ENCODE results near the gene ODAD4. TPM values are rescaled to one million over a fixed set of nuclear protein-coding genes. Genes with fewer than 3 reads are reported as not detected.

ODAD4 gene
- total RNA-seq, 1 experiment from 2014 or later = 0.69 TPM

DNA sequence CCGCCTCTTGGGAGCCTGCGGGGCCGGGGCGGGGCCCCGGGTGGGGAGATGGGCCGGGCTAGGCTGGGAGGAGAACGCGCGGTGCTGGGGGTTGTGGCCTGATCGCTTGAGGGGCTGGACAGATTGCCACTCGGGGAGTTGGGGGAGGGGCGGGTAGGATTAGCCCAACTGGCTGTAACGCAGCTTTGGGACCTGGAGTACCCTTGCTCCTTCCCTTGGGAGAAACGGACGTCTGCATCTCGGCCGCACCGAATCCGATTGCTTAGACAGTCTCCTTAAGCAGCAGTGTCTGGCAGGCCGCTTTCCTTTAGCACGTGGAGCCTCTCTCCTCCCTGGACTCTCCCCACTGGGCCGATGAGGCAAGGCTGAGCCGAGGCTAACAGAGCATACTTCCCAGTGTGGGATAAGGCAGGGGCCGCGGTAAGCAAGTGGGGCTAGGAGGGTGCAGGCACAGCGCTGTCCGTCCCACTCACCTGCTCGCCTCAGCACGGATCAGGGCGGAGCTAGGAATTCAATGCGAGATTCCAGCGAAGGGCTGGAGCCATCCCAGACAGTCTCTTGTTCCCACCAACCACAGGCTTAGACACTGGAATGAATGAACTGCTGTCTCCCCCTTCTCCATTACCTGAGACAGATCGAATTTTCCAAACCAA is 11.1 kb upstream of the ODAD4 start:
- intact Hi-C loops (cut with micrococcal nuclease; ENCODE audit: unreplicated experiment) (no loop called here), in situ Hi-C loops (cut with HindIII; ENCODE audit: low pct_unique_long_range_greater_than_20kb, low sequenced_read_pairs) (no loop called here)
- POLR2A ChIA-PET = interaction anchor here (0.7 kb wide), 1 partner anchor 28 kb away, joined by 3 read pairs; no protein-coding TSS in a partner anchor
- H3K9me3 ChIP-seq (ENCODE audit: control insufficient read depth, insufficient read depth, low read depth, low read length) = no peaks in the 10 kb centered on the region
- H3K4me1 ChIP-seq (ENCODE audit: control insufficient read depth, insufficient read depth, low read length) = peaks cover 22% of the 10 kb centered on the region
- H3K27ac ChIP-seq (ENCODE audit: low read length) = peak overlapping the region; percentile 93
- no peak for DNase-seq (ENCODE audit: low read depth, low spot score)
- ATAC-seq = peak; percentile 69
- peak overlapping the region; percentile 55 to 95 for H3K4me3 ChIP-seq (ENCODE audit: low read depth in 2 of 2, low read length in 2 of 2)
- CTCF ChIA-PET = no interaction called here
- BruUV-seq (replicated peaks) = no TSS peak
- TF ChIP-seq, protein P1, sequence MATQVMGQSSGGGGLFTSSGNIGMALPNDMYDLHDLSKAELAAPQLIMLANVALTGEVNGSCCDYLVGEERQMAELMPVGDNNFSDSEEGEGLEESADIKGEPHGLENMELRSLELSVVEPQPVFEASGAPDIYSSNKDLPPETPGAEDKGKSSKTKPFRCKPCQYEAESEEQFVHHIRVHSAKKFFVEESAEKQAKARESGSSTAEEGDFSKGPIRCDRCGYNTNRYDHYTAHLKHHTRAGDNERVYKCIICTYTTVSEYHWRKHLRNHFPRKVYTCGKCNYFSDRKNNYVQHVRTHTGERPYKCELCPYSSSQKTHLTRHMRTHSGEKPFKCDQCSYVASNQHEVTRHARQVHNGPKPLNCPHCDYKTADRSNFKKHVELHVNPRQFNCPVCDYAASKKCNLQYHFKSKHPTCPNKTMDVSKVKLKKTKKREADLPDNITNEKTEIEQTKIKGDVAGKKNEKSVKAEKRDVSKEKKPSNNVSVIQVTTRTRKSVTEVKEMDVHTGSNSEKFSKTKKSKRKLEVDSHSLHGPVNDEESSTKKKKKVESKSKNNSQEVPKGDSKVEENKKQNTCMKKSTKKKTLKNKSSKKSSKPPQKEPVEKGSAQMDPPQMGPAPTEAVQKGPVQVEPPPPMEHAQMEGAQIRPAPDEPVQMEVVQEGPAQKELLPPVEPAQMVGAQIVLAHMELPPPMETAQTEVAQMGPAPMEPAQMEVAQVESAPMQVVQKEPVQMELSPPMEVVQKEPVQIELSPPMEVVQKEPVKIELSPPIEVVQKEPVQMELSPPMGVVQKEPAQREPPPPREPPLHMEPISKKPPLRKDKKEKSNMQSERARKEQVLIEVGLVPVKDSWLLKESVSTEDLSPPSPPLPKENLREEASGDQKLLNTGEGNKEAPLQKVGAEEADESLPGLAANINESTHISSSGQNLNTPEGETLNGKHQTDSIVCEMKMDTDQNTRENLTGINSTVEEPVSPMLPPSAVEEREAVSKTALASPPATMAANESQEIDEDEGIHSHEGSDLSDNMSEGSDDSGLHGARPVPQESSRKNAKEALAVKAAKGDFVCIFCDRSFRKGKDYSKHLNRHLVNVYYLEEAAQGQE (IDR thresholded peaks at IDR 0.05; ENCODE audit: insufficient read depth in 1 of 2, low read depth in 2 of 2, low read length in 1 of 2) = no peak
- no peak for TF ChIP-seq SIN3A (IDR thresholded peaks at IDR 0.05; ENCODE audit: borderline replicate concordance, insufficient read depth, low read depth, low read length)
- TF ChIP-seq TCF7L2 (IDR thresholded peaks at IDR 0.05; ENCODE audit: low read depth, low read length) = no peak
- TF ChIP-seq, protein P2, sequence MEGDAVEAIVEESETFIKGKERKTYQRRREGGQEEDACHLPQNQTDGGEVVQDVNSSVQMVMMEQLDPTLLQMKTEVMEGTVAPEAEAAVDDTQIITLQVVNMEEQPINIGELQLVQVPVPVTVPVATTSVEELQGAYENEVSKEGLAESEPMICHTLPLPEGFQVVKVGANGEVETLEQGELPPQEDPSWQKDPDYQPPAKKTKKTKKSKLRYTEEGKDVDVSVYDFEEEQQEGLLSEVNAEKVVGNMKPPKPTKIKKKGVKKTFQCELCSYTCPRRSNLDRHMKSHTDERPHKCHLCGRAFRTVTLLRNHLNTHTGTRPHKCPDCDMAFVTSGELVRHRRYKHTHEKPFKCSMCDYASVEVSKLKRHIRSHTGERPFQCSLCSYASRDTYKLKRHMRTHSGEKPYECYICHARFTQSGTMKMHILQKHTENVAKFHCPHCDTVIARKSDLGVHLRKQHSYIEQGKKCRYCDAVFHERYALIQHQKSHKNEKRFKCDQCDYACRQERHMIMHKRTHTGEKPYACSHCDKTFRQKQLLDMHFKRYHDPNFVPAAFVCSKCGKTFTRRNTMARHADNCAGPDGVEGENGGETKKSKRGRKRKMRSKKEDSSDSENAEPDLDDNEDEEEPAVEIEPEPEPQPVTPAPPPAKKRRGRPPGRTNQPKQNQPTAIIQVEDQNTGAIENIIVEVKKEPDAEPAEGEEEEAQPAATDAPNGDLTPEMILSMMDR (IDR thresholded peaks at IDR 0.05) = no peak
- TF ChIP-seq POLR2AphosphoS5 (IDR thresholded peaks at IDR 0.05; ENCODE audit: low read depth, low read length) = no peak; the same call in 1 of the 2 replicates
- peaks cover 4% of the 10 kb centered on the region; the same call in 1 of the 2 replicates for H3K36me3 ChIP-seq (ENCODE audit: control insufficient read depth, insufficient read depth, low read length)
- H3K27me3 ChIP-seq (ENCODE audit: control insufficient read depth, insufficient read depth, low read length) = no peaks in the 10 kb centered on the region

DNA sequence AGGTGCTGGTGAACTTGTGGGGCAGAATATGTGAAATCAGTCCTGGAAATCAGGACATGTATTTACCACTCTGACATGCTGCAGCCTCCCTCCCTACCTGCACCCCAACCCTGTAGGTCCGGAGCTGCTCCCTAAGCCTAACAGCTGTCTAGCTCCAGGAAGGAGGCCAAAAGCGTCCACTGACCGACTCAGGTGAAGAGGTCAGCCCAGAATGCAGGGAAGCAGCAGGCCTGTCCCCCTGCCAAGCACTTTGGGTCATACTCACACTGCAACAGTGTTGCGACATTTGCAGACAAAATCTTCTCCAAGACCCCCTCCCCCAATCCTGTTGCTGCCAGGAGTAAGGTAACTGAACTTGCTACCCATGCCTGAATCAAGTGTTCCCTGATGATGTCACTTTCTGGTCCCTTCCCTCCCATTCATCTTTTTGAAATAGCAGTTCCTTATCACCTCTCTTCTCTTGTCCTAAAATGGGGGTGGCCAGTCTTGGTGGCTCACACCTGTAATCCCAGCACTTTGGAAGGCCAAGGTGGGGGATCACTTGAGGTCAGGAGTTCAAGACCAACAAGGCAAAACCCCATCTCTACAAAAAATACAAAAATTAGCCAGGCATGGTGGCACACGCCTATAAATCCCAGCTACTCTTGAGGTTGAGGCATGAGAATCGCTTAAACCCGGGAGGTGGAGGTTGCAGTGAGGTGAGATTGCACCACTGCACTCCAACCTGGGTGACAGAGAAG is 10.4 kb upstream of the ODAD4 start:
- CTCF ChIA-PET = no interaction called here
- POLR2A ChIA-PET = interaction anchor here (0.7 kb wide), 1 partner anchor 29 kb away, joined by 5 read pairs; no protein-coding TSS in a partner anchor
- in situ Hi-C loops (cut with HindIII; ENCODE audit: low pct_unique_long_range_greater_than_20kb, low sequenced_read_pairs) = no loop called here

More for the DNA sequence above, 10.4 kb upstream of the ODAD4 start:
- H3K36me3 ChIP-seq (ENCODE audit: control insufficient read depth, insufficient read depth, low read length) = peaks cover 4% of the 10 kb centered on the region; the same call in 1 of the 2 replicates
- no TSS peak for BruUV-seq (replicated peaks)
- DNase-seq (ENCODE audit: low read depth, low spot score) (no peak), ATAC-seq (no peak)
- intact Hi-C loops (cut with micrococcal nuclease; ENCODE audit: unreplicated experiment) = no loop called here
- no peaks in the 10 kb centered on the region for H3K27me3 ChIP-seq (ENCODE audit: control insufficient read depth, insufficient read depth, low read length)
- H3K9me3 ChIP-seq (ENCODE audit: control insufficient read depth, insufficient read depth, low read depth, low read length) = no peaks in the 10 kb centered on the region
- H3K4me3 ChIP-seq (ENCODE audit: low read depth in 2 of 2, low read length in 2 of 2) = peak overlapping the region in 1 of 2 experiments; percentile 55; a peak in 2 of 4 replicates
- H3K4me1 ChIP-seq (ENCODE audit: control insufficient read depth, insufficient read depth, low read length) = peaks cover 19% of the 10 kb centered on the region
- TF ChIP-seq SIN3A (IDR thresholded peaks at IDR 0.05; ENCODE audit: borderline replicate concordance, insufficient read depth, low read depth, low read length) = no peak
- TF ChIP-seq, protein P2 (IDR thresholded peaks at IDR 0.05) = no peak
- no peak for TF ChIP-seq POLR2AphosphoS5 (IDR thresholded peaks at IDR 0.05; ENCODE audit: low read depth, low read length)
- TF ChIP-seq TCF7L2 (IDR thresholded peaks at IDR 0.05; ENCODE audit: low read depth, low read length) = no peak
- TF ChIP-seq, protein P1 (IDR thresholded peaks at IDR 0.05; ENCODE audit: insufficient read depth in 1 of 2, low read depth in 2 of 2, low read length in 1 of 2) = no peak
- peak overlapping the region; percentile 93 for H3K27ac ChIP-seq (ENCODE audit: low read length)

Data from Panc1 (cell line).